Activated B cell treated with CpG ODN at 0.5 μM for 24 hours (primary cell): Measurements from ENCODE around the gene C2. TPM values are rescaled to one million over a fixed set of nuclear protein-coding genes. Genes with fewer than 3 reads are reported as not detected.
A peak's percentile ranks its signal among the peaks of the same experiment; 100 is the strongest.
"Not testable (repeated sequence)": the region's sequence is repeated elsewhere in the genome, so short reads cannot be mapped to it uniquely, and the experiment has no call there.

Experiments
- ATAC-seq: fragments of 200-7000 bp; cut with Tn5 transposase; one replicate; pipeline ENCODE4 v1.10.0; 2021; ENCODE audit warnings: low read depth, mild to moderate bottlenecking, moderate library complexity
- CTCF ChIA-PET: fragments of 350-600 bp; sonication (Branson Sonifier 250); formaldehyde crosslinking; loops from one replicate; lab custom pipeline; 2021; ENCODE audit warnings: antibody characterized with exemption; lab: Charles Lee
- POLR2A ChIA-PET: fragments of 350-600 bp; sonication (Branson Sonifier 250); formaldehyde crosslinking; loops from one replicate; lab custom pipeline; 2021; ENCODE audit warnings: antibody characterized with exemption; lab: Charles Lee
- DNase-seq: peaks from one replicate; pipeline ENCODE4 v3.0.0; 2022
- H3K27ac Mint-ChIP-seq: one replicate; pipeline ENCODE4 v1.8.0; 2020; ENCODE audit warnings: mixed read lengths
- H3K27me3 Mint-ChIP-seq: one replicate; pipeline ENCODE4 v1.8.0; 2021; ENCODE audit warnings: mixed read lengths
- H3K36me3 Mint-ChIP-seq: one replicate; pipeline ENCODE4 v1.8.0; 2021; ENCODE audit warnings: low read depth, mixed read lengths
- H3K4me1 Mint-ChIP-seq: one replicate; pipeline ENCODE4 v1.8.0; 2021; ENCODE audit warnings: mixed read lengths
- H3K4me3 Mint-ChIP-seq: one replicate; pipeline ENCODE4 v1.8.0; 2020; ENCODE audit warnings: mild to moderate bottlenecking, mixed read lengths
- H3K9me3 Mint-ChIP-seq: one replicate; pipeline ENCODE4 v1.8.0; 2020; ENCODE audit warnings: mixed read lengths
- intact Hi-C: fragments of 100-400 bp; cut with micrococcal nuclease; formaldehyde crosslinking; loops from one replicate; pipeline ENCODE4 v1.15.1; 2024
- total RNA-seq: library from RNA; stranded (reverse); gene quantifications from 2 replicates; pipeline ENCODE4 v1.2.3, GENCODE V29; 2022
- TF ChIP-seq, protein P1 (sequence below): fragments of 200-600 bp; IDR thresholded peaks from one replicate; pipeline ENCODE4 v1.8.0; 2022; ENCODE audit warnings: antibody characterized with exemption, mild to moderate bottlenecking

Gene C2
- total RNA-seq, 1 donor from 2014 or later, result 0.95 TPM

DNA sequence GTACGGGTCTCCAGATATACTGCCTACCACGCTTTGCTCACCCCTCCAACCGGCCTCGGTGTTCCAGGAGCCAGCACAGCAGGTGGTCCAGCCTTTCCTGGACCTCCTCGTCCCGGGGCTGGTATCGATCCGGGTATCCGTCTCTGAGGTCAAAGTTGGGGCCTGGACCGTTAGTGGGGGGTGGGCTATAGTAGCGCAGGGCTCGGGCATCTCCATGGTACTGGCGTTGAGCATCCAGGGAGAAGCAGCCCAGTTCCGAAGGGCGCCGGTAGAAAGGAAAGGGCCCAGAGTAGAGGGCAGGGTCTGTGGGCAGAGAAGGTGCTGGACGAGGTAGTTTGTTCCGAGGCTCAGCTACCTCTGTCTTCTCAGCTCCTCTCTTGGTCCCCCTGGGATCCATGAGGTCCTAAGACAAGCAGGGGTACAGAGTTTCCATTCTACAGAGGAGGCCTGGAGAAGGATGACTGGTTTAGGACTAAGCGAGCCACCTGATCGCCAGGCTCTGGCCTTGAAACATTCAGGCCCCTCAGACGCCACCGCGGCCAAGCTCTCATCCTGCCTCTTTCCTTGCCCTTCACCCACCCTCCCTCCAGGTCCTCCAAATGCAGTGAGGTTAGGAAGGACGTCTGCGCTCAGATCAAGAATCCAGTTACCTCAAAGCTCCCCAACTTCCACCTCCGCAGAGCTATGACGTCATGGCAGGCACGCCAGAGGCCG is 43.9 kb downstream of the C2 start:
- no peak for ATAC-seq
- DNase-seq, result no peak
- intact Hi-C loops, result loop anchor here (10.0 kb wide), 1 partner anchor 1233 kb away; the partner anchor contains the start of genes HSD17B8, RING1, RXRB and SLC39A7
- ChIA-PET CTCF (interaction anchor here (1.2 to 1.4 kb wide), 2 partner anchors 12 to 19 kb away, joined by 4 read pairs; partner anchors contain the start of genes NELFE and SKIC2), POLR2A (interaction anchor here (0.5 to 5.2 kb wide), 31 partner anchors 10 to 1346 kb away, joined by 3 to 113 read pairs (median 4); partner anchors contain the start of genes ATF6B, C6orf47, CSNK2B and DDX39B)
- Mint-ChIP-seq H3K27ac (peak overlapping the region; percentile 100), H3K36me3 (peaks cover 49% of the 10 kb centered on the region), H3K4me3 (peak overlapping the region; percentile 98), H3K27me3 (no peaks in the 10 kb centered on the region), H3K4me1 (peaks cover 39% of the 10 kb centered on the region), H3K9me3 (no peaks in the 10 kb centered on the region)
- TF ChIP-seq, protein P1, sequence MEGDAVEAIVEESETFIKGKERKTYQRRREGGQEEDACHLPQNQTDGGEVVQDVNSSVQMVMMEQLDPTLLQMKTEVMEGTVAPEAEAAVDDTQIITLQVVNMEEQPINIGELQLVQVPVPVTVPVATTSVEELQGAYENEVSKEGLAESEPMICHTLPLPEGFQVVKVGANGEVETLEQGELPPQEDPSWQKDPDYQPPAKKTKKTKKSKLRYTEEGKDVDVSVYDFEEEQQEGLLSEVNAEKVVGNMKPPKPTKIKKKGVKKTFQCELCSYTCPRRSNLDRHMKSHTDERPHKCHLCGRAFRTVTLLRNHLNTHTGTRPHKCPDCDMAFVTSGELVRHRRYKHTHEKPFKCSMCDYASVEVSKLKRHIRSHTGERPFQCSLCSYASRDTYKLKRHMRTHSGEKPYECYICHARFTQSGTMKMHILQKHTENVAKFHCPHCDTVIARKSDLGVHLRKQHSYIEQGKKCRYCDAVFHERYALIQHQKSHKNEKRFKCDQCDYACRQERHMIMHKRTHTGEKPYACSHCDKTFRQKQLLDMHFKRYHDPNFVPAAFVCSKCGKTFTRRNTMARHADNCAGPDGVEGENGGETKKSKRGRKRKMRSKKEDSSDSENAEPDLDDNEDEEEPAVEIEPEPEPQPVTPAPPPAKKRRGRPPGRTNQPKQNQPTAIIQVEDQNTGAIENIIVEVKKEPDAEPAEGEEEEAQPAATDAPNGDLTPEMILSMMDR, result no peak

DNA sequence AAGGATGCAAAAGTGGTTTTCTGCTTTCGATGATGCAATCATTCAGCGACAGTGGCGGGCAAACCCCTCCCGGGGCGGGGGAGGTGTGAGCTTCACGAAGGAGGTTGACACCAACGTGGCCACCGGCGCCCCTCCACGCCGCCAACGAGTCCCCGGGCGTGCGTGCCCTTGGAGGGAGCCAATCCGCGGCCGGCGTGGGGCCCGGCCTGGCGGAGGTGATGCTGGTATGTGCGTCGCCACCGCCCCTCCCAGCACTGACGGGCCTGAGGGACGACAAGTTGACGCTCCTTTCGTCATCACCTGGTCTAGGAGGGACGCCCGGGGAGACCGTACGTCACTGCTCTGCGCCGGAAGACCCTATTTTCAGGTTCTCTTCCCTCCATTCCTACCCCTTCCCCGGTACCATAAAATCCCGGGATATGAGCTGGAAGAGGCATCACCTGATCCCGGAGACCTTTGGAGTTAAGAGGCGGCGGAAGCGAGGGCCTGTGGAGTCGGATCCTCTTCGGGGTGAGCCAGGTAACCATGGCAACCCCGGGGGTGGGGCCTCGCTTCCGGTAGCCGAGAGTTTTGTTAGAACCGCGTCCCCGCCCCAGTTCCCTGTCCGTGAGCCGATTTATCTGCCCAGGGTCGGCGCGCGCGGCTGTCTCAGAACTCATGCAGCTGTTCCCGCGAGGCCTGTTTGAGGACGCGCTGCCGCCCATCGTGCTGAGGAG is 44.6 kb downstream of the C2 start, which contains the start of gene DXO:
Gene DXO, minus strand, starts transcription at position 146 of the 716 bp plus-strand sequence. CDS start 463 bp downstream, outside the sequence.
- POLR2A ChIA-PET, result interaction anchor here (0.6 to 5.2 kb wide), 32 partner anchors 11 to 1346 kb away, joined by 3 to 113 read pairs (median 4); partner anchors contain the start of genes ATF6B, C6orf47, CSNK2B and DDX39B
- H3K4me1 Mint-ChIP-seq, result peaks cover 39% of the 10 kb centered on the region
- peaks cover 44% of the 10 kb centered on the region for H3K36me3 Mint-ChIP-seq
- H3K4me3 Mint-ChIP-seq, result peak within 1 kb of the TSS; percentile 98
- TF ChIP-seq, protein P1, result no peak
- H3K27ac Mint-ChIP-seq, result peak within 1 kb of the TSS; percentile 100
- intact Hi-C loops, result loop anchor here (1.0 to 10.0 kb wide), 3 partner anchors 13 to 1233 kb away; partner anchors contain the start of genes HSD17B8, NEU1, RING1 and RXRB
- DNase-seq, result peak; percentile 96
- CTCF ChIA-PET, result interaction anchor here (1.2 to 1.4 kb wide), 2 partner anchors 13 to 20 kb away, joined by 4 read pairs; partner anchors contain the start of genes NELFE and SKIC2
- no peaks in the 10 kb centered on the region for H3K9me3 Mint-ChIP-seq
- peak; percentile 89 for ATAC-seq
- no peaks in the 10 kb centered on the region for H3K27me3 Mint-ChIP-seq

DNA sequence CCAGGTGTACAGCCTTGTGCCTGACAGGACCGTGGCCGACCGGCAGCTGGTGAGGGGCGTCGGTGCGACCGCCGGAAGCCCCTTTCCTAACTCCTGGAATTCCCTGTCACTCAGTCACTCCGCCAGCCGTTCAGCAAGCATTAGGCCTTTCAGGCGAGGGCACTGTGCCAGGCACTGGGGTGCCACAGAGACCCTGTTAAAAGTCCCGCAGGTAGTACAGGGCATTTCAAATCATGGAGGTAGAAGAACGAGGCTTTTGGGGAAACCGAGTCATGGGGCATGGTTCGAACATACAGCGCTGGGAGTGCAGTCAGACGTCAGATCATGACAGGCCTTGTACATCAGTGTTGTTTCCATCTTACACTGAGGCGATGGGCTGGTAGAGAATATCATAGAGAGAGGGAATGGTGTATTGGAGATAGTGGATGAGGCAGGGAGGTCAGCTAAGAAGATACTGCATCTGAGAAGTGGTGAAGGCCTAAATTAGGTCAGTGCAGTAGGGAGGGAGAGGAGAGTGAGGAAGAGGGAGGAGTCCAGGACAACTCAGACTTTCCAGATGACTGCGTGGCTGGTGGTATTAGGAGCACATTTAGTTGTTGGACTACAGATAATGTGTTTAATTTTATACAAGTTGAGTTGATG is 45.3 kb downstream of the C2 start:
- Mint-ChIP-seq H3K36me3 (peaks cover 37% of the 10 kb centered on the region), H3K27me3 (no peaks in the 10 kb centered on the region), H3K27ac (peak overlapping the region; percentile 100), H3K9me3 (no peaks in the 10 kb centered on the region), H3K4me1 (peaks cover 39% of the 10 kb centered on the region), H3K4me3 (peak overlapping the region; percentile 98)
- ChIA-PET CTCF (interaction anchor here (1.2 to 1.4 kb wide), 2 partner anchors 14 to 20 kb away, joined by 4 read pairs; partner anchors contain the start of genes NELFE and SKIC2), POLR2A (interaction anchor here (0.7 to 5.2 kb wide), 16 partner anchors 11 to 1017 kb away, joined by 3 to 113 read pairs (median 4); partner anchors contain the start of genes C6orf47, CSNK2B, DDX39B and EHMT2)
- intact Hi-C loops, result loop anchor here (1.0 to 10.0 kb wide), 3 partner anchors 14 to 1232 kb away; partner anchors contain the start of genes HSD17B8, NEU1, RING1 and RXRB
- ATAC-seq (no peak), DNase-seq (no peak)
- TF ChIP-seq, protein P1, result no peak

DNA sequence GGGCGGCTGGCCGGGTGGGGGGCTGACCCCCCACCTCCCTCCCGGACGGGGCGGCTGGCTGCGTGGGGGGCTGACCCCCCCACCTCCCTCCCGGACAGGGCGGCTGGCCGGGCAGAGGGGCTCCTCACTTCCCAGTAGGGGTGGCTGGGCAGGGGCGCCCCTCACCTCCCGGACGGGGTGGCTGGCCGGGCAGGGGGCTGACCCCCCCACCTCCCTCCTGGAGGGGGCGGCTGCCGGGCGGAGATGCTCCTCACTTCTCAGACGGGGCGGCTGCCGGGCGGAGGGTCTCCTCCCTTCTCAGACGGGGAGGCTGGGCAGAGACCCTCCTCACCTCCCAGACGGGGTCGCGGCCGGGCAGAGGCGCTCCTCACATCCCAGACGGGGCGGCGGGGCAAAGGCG is 48.5 kb downstream of the C2 start:
- H3K4me3 Mint-ChIP-seq, result not testable (repeated sequence)

More for the DNA sequence above, 48.5 kb downstream of the C2 start:
- ATAC-seq, H3K27me3 Mint-ChIP-seq, H3K9me3 Mint-ChIP-seq, DNase-seq, H3K27ac Mint-ChIP-seq, CTCF ChIA-PET: not testable (repeated sequence)
- Mint-ChIP-seq H3K4me1 (peaks cover 25% of the 10 kb centered on the region), H3K36me3 (peaks cover 23% of the 10 kb centered on the region)
- intact Hi-C loops, result loop anchor here (10.0 kb wide), 1 partner anchor 1229 kb away; the partner anchor contains the start of genes HSD17B8, RING1, RXRB and SLC39A7
- POLR2A ChIA-PET, result interaction anchor here (0.7 kb wide), 2 partner anchors 724 to 844 kb away, joined by 3 read pairs; no protein-coding TSS in a partner anchor
